NCI-H2081 (cell line): ENCODE data around the gene ANTXR1.

Source experiments
- DNase-seq, 2 experiments: peaks; one replicate each; lab custom pipeline; 2025; lab: John Stamatoyannopoulos, UW

ANTXR1 gene

DNA sequence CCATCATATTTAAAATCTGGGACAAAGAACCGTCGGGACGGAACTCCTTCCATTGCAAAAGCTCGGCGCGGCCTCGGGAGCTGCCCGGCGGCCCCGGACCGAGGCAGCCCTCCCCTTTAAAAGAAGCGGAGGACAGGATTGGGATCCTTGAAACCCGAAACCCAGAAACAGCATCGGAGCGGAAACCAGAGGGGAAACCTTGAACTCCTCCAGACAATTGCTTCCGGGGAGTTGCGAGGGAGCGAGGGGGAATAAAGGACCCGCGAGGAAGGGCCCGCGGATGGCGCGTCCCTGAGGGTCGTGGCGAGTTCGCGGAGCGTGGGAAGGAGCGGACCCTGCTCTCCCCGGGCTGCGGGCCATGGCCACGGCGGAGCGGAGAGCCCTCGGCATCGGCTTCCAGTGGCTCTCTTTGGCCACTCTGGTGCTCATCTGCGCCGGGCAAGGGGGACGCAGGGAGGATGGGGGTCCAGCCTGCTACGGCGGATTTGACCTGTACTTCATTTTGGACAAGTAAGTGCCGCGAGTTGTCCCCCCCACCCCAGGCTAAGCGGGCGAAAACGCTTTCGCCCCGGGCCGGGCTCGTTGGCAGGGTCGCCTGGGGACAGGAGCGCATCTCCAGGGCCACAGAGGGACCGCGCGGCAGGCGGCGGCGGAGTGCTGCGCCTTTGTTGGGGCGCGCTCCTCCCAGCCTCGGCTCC lies at the start of gene ANTXR1:
TSS of gene ANTXR1 (plus strand) at position 38 of the 698 bp plus-strand sequence. CDS start at position 359, 321 bp downstream.
- DNase-seq, result peak; percentile 22 to 45

DNA sequence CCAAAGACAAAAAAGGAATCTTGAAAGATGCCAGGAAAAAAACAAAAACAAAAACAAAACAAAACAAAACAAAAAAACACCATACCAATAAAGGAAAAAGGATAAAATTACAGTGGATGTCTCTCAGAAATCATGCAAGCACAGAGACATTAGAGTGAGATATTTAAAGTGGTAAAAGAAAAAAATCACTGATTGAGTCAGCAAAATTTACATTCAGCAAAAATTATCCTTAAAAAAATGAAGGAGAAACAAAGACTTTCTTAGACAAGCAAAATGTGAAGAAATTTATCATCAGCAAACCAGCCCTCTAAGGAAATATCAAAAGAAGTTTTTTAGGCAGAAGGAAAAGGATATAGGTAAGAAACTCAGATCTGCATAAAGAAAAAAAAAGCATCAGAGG lies 48.7 kb upstream of the ANTXR1 start:
- DNase-seq, result no peak

DNA sequence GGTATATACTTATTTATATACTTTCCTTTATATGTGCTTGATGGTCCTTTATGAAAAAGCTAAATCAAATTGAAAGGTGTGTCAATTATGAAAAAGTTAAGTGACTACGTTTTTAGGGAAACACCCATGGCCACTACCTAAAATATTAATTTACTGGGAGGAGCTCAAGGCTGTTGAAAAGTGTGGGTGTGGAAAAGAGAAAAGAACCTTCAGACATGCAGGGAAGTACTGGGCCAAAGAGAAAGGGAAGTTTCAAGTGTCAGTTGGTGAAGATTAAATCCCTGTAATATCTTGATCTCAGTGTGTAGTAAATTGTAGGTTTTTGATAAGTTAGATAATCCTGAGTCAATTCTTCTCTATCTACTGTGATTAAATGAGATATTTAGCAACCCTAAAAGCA lies 44.8 kb upstream of the ANTXR1 start:
- DNase-seq, result no peak

- DNase-seq, result no peak
Measured at GRCh38 chr2:68969736-68970490, 43.1 kb upstream of the ANTXR1 start.

DNA sequence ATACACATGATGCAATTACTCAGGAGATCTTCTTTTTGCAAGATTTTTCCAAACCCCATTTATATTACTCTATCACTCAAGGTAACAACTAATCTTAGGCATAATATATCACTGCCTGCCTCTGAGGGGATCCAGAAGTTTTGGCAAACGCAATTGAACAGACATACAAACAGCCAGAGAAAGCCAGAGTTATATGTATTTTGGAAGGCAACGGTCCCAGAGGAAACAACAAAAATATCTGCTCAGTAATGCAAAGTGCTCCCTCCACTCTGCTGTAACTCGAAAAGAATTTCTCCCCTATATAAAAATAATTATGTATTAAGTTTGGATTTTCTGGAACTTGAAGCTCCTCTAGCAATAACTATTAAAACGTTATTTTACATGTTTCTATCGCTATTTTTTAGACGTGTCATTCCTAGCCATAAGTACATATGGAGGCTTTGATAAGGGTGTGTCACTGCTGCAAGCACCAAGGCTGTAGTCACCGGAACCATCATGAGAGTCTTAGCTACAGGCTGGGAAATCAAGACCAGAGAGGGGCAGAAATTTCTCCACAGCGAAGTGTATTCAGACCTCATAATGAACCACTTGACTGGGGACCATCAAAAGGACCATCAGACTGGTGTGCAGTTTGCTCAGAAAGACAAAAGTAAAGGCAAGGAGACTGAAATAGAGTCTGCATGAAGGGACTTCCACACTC lies 42.3 kb upstream of the ANTXR1 start:
- no peak for DNase-seq

- DNase-seq, result no peak
Measured at GRCh38 chr2:68971591-68972231, 41.3 kb upstream of the ANTXR1 start.

DNA sequence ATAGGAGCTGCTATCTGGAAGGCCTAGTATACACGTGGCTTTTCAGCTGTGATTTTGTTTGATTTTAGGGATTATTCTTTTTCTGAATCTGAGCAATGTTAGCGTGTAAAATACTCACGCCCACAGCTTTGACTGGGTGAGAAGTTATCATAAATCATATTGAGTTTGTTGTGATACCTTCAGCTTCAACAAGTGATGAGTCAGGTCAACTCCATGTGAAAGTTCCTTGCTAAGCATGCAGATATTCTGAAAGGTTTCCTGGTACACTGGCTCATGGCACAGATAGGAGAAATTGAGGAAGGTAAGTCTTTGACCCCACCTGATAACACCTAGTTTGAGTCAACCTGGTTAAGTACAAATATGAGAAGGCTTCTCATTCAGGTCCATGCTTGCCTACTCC lies 38.7 kb upstream of the ANTXR1 start, which contains the start of gene GKN1:
TSS of gene GKN1 (plus strand) at position 386 of the 400 bp plus-strand sequence. CDS start 42 bp downstream, outside the sequence.
- DNase-seq, result no peak

DNA sequence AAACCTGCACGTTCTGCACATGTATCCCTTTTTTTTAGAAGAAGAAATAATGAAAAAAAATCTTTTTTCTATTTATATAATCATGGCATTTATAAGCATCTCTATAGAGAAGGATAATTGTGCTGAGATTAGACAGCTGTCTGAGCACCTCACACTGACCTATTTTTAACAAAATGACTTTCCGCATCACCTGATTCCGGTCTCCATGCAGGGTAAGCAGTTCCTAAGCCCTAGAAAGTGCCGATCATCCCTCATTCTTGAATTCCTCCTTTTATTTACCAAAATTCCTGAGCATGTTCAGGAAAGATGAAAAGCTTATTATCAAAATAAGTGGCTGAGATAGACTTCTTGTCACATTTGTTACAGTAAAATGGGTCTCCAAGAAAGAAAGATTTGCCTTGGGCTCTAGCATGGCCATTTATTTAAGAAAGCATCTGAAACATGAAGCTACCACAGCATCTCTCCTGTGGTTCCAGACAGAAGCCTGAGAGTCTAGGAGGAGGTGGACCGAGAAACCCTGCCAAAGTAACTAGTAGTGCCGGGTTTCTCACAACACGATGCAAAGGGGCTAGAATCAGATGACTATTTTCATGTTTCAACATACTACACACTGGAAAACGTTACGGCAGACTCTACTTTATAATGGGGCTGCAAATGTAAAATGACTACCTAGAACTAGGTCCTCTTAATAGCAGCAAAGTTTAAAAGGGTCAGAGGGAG lies 37.9 kb upstream of the ANTXR1 start:
- DNase-seq, result no peak

DNA sequence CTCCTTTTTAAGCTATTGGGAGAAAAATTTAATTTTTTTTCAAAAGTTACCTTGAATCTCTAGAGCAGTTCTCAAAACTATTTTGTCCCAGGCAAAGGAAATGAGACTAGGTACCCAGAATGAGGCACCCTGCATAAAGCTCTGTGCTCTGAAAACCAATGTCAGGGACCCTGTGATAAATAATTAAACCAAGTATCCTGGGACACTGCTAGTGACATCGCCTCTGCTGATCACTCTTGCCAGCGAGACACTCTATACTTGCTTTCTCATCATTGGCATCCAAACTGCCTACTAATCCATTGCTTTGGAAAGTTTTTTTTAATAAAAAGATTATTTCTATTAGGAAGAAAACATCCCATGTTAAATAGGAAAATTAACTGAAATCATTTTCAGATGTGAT lies 37.1 kb upstream of the ANTXR1 start:
- DNase-seq, result no peak

DNA sequence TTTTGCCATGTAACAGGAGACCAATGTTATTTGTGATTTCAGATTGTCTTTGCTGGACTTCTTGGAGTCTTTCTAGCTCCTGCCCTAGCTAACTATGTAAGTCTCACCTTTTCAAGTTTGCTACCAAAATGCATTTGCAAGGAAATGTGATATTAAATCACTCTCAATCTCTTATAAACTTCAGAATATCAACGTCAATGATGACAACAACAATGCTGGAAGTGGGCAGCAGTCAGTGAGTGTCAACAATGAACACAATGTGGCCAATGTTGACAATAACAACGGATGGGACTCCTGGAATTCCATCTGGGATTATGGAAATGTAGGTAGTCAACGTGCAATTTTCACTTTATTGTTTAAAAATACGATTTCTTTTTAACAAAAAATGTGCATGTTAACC lies 35.5 kb upstream of the ANTXR1 start:
- no peak for DNase-seq

DNA sequence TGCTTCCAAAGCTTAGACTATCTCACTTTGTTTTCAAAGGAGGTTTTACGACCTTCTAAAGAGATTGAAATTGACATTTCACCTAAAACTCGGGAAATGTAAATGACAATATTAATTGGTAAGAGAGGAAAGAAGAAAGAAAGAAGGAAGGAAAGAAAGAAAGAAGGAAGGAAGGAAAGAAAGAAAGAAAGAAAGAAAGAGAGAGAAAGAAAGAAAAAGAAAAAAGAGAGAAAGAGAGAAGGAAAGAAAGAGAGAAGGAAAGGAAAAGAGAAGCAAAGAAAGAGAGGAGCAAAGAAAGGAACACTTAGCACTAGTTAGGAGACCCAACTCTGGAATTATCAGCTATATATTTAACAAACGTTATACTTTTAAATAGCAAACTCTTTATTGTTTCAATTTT lies 34.9 kb upstream of the ANTXR1 start:
- DNase-seq, result no peak

- no peak for DNase-seq
Measured at GRCh38 chr2:68980956-68981355, 32.0 kb upstream of the ANTXR1 start.

- no peak for DNase-seq
Measured at GRCh38 chr2:68987021-68987503, 25.9 kb upstream of the ANTXR1 start.

DNA sequence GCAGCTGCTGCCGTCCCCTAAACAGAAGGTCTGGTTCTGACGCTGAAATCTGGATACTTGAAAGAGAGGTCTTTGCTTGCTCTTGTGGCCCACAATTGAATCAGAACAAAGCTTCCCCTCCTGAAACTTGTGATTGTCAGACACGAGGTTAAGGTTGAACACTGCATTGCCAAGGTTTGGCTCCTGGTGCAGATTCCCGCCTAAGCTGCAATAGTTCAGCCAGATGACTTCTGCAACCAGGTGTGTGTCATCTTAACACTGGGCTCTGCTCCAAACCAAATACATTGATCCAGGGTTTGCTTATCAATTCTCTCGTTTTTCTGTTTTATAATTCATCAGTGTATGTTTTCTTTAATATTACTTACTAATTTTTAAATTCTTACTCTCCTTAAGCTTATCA lies 23.9 kb upstream of the ANTXR1 start:
- no peak for DNase-seq

- no peak for DNase-seq
Measured at GRCh38 chr2:68992341-68992740, 20.6 kb upstream of the ANTXR1 start.

- no peak for DNase-seq
Measured at GRCh38 chr2:68992933-68993332, 20.0 kb upstream of the ANTXR1 start.

- no peak for DNase-seq
Measured at GRCh38 chr2:68993660-68994059, 19.3 kb upstream of the ANTXR1 start.

DNA sequence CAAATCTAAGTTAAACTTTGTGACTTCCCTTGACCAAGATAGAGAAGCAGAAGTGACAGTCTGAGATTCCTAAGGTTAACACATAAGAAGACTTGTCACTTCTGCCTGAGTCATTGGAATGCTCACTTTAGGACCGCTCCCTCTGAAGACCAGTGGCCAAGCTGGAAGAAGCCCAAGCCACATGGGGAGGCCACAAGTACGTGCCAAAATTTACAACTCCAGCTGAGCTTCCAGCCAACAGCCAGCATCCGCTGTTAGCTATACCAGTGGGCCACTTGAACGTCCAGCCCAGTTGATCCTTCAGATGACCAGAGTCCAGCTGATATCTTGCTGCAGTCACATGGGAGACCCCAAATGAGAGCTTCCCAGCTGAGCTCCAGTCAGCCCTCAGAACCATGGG lies 18.1 kb upstream of the ANTXR1 start:
- no peak for DNase-seq

GRCh38 chr2:68995916-68996315 lies 17.1 kb upstream of the ANTXR1 start:
- no peak for DNase-seq

DNA sequence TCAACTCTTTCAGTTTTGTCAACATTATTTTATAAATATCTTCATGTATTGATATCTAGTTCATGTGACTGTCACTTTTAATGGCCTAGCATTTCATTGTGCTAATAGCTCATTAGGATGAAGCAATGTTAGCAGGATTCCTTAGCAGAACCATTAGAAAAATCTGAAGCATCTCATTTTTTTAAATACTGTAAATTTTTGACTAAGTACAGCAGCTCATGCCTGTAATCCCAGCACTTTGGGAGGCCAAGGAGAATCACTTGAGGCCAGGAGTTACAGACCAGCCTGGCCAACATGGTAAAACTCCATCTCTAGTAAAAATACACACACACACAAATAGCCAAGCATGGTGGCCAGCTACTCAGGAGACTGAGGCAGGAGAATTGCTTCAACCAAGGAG lies 15.6 kb upstream of the ANTXR1 start:
- DNase-seq, result no peak

DNA sequence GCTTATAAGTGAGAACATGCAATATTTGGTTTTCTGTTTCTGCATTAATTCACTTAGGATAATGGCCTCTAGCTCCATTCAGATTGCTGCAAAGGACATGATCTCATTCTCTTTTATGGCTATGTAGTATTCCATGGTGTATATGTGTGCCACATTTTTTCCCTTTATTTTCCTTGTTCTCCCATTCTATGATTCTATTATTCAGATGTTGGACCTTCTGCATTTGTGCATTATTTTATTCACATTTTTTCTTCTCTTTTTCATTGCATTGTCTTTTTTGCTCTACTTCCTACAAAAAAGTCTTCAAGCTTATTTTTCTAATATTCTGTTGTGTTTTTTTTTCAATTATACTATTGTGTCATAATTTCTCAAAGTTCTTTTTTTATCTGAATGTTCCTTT lies 11.1 kb upstream of the ANTXR1 start:
- DNase-seq, result no peak

DNA sequence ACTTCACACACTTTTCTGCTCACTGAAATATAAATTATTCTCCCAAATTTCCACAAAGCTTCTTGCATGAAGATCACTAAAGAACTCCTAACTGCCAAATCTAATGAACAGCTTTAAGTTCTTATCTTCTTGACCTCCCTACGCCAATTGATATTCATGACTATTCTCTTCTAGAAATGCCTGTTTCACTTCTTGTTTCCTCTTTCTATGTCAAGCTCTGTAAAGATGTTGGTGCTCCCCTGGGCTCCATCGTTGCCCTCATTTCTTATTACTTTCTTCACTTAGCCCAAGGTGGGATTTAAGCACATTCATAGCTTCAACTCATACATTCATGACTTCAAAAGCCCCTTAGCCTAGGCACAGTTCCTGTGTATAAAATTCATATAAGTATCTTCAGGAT lies 9.2 kb upstream of the ANTXR1 start:
- DNase-seq, result no peak
